GOT3 (cell line): ENCODE measurements around the gene RASGRF1.
"Not testable (repeated sequence)": the region's sequence is repeated elsewhere in the genome, so short reads cannot be mapped to it uniquely, and the experiment has no call there.

ENCODE experiments used
- DNase-seq: peaks from one replicate; lab custom pipeline; 2025; ENCODE audit warnings: mixed read lengths; lab: John Stamatoyannopoulos, UW

Gene RASGRF1

DNA sequence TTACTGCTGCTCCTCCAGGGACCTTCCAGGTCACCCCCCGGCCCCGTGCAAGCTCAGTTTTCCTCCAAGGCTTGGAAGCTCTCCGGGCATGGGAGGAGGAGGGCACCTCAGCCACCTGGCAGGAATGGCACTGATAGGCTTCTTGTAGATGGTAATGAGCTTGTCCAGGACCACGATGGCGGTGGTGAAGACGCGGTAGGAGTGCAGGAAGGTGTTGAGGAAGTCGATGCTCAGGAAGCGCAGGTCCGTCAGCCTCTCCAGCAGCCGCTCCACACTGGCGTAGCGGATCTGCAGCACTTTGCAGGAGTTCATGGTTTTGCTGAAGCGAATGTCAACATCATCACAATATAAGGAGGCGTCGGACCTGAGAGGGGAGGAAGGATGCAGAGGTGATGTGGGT is 84.5 kb downstream of the RASGRF1 start:
- DNase-seq: no peak

DNA sequence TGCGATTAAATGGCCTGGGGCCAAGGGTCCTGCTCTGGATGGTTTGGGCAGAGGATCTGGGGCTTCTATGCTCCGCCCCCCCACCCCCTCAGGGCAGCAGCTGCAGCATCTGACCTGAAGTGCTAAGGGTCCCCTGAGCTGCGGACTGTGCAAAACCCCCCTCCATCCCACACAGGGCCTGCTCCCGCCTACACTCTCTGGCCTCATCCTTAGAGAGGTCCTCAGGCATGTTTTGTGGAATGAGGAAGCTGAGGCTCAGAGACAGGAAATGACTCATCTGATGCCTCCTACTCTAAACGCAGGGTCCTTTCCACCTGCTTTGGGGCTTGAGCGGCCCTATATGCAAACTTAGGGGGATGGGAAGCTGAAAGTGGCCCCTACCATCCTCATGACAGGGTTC is 86.2 kb downstream of the RASGRF1 start:
- no peak for DNase-seq

DNA sequence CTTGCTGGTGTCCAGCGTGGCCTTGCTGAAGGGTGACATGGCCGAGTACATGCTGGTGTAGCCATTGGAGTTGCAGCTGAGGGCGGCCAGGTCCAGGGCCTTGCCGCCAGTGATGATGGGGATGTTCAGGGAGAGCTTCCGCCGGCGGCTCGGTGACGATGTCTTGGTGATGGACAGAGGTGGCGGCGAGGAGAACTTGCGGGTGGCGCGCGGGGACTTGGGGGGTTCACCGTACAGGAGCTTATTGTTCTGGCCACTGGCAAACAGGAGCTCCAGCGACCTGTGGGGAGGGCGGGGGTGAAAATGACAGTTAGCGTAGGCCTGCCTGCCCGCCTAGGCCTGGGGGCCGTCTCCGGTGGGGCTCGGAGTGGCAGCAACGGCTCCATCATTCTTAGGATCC is 86.7 kb downstream of the RASGRF1 start:
- DNase-seq: no peak

DNA sequence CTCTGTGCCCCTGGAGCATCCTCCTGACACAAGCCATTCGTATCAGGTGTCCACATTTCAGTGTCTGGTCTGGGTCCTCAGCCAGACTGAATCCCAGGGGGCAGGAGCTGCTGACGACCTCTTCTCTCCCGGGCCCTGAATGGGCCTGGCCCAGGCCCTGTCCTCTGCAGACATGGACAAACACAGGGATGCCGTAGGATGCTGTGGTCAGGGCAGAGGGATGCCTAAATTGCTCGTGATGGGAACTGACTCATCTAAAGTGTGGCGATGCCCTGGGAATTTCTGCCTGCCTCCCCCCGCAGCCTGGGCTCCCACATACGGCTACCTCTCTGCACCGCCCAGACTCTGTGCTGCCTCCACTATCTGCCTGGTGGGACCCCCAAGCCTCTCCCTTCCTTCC is 87.3 kb downstream of the RASGRF1 start:
- no peak for DNase-seq

DNA sequence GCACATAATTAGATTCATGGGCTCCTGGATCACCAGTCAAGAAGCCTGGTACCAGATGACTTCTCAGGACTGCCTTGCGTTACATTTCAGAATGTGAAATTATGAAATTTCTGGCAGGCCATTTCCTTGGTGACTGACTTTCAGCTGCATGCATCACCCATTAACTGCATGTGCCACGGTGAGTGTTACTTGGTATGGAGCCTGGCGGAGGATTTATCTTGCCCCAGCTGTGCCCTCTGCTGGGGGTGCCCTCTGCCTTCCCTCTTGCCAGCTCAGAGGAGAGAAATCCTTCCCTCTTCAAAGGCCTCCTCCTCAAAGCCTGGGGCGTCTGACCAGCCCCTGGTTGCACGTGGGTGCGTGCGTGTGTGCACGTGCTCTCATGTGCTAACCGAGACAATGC is 88.0 kb downstream of the RASGRF1 start:
- no peak for DNase-seq

DNA sequence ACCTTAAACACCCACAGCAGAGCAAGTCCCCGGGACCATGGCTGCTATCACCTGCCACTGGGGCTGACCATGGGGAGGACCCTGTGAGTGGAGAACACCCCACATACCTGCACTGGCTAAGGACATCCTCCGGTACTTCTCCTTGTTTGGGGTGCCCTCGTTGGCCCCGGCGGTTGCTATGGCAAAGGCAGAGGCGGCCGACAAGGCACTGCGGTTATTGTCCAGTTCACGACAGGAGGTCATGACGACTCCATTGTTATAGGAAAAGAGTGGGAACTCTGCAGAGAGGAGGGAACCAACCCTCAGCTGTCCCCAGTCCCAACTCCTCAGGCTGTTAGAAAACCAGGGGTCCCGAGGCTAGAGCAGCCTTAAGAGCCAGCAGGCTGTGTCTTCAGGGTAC is 90.9 kb downstream of the RASGRF1 start:
- DNase-seq: no peak

DNA sequence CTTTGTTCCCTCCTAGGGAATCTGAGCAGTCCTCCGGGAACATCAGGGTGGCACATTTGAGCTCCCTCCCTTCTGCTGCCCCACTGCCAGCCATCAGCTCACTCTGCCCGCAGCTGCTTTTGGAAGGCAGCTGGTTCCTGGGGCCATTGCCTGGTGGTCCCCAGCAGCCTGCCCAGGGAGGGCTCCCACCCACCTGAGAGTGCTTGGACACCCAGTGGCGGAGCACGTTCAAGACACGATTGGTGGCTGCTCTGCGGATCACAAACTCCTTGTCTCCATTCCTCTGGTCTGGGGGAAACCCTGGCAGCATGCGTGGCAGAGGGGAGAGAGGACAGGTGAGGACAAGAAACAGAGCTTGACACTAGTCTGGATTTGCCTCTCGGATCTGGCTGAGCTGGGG is 92.1 kb downstream of the RASGRF1 start:
- DNase-seq: no peak

DNA sequence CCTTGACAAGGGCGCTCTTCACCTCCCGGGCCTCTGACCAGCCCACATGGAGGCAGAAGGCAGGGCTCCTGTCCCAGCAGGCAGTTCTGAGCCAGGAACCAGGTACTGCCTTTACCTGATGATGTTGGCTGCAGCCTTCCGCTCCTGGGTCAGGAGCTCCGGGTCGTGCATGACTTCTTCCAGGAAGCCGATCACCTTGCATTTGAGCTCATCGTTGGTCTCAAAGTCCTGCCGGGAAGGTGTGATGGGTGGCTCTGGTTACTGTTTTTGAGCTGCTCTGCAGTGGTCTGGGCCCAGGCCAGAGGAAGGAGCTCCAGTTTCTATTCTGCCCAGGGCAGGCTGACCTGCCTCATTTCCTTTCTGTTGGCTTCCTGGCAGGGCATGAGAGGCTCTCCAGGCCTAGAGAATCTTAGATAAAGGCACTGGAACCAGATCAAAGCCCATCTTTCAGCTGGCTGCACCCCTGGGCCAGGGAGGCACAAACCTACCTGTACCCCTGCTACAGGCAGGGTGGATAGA is 92.5 kb downstream of the RASGRF1 start:
- DNase-seq: no peak

DNA sequence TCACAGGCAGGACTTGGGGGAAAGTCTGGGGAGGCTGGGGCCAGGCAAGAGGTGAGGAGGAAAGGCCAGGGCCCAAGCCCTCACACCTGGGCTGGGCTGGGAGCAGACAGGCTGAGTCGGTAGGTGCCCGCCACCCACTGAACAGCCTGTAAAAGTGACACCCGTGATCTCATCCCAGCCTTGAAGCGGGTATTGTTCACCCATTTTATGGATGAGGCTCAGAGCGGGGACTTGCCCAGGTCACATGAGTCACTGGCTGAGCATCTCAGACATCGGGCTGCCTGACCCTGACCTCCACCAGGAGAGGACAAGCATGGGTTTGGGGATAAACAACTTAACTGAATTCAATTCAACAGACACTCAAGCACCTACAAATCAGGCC is 93.7 kb downstream of the RASGRF1 start:
- DNase-seq: no peak

DNA sequence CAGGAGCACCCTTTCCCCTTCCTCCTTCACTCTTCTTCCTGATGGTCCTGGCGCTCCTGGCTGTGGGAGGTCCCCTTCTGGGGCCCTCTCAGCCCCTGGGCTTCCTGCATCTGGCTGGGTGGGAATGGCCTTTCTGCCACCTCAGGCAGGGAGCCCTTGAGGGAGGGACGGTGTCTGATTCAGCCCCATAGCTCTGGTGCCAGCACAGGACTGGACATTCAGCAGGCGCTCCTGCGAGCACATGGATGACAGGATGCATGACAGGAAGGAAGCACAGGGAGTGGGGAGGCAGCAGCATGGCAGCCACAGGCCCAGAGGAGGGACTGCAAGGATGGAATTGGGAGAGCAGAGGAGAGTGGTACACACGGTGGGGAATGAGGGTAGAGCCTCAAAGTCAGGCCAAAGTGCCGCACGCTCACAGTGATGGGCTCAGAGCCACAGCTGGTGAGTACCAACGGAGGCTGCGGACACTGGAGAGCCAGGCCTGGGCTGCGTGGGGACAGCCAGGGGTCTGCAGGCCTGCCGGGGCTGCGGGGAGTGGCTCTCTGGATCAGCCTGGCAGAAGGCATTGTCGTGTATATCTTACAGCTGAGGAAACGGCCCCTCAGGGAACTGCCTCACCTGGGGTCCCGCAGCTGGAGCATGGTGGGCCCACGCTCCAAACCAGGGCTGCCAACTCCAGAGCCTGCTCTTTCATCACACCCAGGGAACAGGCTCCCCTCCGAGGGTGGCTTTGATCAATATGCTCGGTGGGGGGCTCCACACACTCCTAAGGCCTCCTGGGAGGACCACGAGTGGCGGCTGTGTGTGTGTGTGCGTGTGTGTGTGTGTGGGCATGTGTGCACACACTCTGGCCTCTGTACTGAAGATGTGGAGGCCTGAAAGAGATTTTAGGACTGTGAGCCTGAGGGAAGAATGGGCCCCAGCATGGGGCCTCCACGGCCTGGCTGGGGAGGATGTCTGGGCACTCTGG is 94.4 kb downstream of the RASGRF1 start:
- no peak for DNase-seq

DNA sequence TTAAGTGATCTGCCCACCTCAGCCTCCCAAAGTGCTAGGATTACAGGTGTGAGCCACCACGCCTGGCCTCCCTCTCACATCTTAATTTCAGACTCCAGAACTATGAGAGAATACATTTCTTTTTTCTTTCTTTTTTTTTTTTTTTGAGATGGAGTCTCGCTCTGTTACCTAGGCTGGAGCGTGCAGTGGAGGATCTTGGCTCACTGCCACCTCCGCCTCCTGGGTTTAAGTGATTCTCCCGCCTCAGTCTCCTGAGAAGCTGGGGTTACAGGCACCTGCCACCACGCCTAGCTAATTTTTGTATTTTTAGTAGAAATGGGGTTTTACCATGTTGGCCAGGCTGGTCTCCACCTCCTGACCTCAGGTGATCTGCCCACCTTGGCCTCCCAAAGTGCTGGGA is 95.4 kb downstream of the RASGRF1 start:
- not testable (repeated sequence) for DNase-seq

DNA sequence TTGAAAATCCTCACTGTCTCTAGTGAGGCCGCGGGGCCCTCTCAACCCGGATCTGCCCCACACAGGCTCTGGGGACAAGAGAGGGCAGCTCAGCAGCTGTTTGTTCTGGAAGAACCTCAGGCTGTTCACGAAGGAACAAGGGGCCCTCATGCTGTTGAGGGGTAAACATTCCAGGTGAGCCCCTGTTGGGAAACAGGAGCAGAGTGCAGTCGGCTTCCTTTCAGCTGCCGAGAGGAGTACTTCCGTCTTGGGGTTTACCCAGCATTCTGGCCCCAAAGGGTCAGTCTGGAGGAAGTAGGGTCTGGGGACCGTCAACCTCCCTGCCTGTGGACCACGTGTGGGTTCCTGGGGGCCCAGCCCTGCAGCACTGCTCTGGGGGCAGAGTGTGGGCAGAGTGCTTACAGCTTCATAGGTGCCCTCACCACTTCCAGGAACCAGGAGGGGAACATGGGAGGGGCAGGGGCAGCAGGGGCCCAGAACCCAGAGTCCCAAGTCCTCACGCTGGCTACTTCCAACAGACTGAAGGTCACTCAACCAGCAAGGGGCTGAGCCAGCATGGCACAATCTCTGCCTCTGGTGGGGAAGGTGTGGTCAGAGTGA is 96.5 kb downstream of the RASGRF1 start:
- no peak for DNase-seq

DNA sequence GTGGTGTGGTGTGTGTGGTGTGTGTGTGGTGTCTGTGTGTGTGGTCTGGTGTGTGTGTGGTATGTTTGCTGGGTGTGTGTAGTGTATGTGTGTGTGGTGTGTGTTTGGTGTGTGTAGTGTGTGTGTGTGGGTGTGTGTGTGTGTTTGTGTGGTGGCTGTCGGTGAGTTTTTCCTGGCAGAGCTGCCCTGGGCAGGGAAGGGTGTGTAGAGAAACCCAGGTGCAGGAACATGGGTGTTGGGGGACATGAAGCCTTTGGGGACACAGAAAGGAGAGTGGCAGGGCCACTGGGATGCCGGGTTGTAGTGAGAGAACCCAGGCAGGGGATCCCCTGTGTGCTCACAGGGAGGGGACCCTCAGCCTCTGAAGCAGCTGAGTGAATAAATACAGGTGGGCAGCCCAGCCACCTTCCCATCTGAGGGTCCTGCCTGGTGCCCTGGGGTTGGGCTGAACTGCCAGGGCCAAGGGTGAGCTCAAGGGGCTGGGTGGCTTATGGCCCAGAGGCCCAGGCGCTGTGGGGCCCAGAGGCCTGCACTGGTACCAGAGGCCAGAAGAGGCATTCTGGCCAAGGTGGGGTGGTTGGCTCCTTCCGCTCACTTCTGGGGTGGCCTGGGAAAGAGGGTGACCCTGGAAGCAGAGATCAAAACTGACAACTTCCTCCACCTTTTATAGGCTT is 97.2 kb downstream of the RASGRF1 start:
- no peak for DNase-seq

DNA sequence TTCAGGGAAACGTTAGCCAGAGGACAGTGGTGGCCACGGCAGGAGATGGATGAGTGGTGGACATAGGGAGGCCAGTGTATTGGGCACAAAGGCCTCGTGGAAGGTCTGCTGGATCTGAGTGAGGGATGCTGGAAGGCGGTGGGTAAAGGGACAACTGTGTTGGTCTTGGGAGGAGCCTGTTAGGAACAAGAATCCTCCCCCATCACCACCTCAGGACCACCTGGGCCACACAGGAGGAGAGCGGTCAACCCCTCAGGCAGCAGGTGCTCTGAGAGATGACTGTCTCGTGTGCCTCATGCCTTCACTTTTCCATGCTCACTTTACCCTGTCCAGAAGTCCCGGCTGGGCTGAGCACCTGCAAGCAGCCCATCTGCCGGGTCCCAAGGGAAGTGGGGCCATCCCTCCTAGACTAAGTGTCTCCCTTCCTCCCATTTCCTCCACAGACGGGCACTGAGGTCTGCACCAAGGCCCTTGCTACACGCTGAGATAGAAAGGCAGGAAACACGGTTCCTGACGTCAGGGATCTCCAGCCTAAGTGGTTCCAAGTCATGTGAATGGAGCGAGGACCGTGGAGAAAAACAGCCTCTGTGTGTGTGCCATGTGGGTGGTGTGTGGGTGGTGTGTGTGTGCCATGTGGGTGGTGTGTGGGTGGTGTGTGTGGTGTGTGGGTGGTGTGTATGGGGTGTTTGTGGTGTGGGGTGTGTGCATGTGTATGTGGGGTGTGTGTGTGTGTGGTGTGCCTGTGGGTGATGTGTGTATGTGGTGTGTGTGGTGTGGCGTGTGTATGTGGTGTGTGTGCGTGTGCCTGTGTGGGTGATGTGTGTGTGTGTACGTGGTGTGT is 97.9 kb downstream of the RASGRF1 start:
- no peak for DNase-seq

DNA sequence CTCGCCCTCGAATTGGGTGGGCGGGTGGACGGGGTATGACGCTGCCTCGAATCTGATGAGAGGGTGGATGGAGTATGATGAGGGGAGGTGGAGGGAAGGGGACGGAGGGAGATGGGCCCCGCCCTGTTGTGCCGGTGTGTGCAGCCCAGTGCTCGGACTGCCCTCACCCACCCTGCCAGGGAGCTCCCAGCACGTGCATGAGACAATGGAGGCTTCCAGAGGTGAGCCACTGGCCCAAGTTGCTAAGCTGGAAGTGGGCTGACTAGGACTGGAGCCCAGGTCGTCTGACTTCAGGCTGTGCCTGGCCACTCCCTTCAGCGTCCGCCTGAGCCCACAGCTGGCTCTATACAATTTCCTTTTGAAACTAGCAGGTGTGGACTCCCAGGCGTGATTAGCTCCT is 98.7 kb downstream of the RASGRF1 start:
- no peak for DNase-seq

DNA sequence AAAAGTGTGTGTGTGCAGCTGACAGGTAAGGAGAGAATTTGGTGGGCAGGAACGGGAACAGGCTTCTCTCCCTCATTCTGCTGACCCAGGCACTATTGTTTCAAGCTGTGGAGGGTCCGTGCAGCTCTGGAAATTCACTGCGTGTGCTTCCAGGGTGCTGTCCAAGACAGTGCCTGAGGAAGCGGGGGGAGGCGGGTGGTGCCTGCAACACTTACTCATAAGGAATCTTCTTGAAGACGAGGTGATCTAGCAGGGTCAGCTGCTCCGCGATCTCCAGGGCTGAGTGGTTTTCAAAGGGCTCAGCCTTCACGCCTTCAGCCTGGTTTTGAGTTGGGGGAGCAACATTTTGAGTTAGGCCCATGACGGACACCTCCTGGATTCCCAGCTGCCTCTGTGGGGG is 99.1 kb downstream of the RASGRF1 start:
- DNase-seq: no peak

DNA sequence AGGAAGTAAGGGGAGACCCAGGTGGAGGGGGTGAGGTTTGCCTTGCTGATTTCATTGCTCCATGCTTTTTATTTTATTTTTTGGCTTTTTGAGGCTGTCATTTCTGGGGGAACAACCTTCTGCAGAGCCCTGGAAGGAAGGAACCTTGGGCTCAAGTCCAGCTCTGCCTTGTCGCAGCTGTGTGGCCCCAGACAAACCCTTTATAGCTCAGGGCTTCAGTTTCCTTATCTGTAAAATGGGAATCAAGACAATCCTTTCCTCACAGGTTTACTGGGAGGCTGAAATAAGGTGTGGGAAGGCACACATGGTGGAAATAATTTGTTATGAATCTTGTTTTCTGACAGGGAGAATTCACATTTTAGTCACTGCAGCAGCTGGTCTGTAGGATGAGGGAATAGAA is 100.3 kb downstream of the RASGRF1 start:
- no peak for DNase-seq

DNA sequence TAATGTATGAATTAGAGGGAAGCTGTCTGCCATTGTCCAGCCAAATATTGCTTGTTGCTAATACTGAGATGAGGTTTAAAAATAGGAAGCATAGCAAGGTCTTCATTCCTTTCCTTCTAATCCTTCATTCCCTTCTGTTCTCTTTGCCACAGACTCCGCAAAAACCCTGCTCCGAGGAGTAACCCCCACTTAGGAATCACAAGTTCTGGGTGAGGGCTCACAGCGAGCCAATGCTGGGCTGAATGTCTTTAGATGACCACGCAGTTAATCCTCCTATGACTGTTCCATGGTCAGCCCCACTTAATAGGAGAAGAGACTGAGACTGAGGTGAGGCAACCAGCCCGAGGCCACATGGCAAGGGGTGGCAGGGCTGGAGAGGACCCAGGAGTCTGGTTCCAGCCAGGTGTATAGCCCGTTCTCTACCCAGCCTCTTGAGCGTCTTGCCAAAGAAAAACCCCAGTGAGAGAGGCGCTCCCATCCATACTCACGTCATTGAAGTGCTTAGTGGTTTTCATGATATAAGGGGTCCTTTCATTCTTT is 100.8 kb downstream of the RASGRF1 start:
- DNase-seq: no peak

DNA sequence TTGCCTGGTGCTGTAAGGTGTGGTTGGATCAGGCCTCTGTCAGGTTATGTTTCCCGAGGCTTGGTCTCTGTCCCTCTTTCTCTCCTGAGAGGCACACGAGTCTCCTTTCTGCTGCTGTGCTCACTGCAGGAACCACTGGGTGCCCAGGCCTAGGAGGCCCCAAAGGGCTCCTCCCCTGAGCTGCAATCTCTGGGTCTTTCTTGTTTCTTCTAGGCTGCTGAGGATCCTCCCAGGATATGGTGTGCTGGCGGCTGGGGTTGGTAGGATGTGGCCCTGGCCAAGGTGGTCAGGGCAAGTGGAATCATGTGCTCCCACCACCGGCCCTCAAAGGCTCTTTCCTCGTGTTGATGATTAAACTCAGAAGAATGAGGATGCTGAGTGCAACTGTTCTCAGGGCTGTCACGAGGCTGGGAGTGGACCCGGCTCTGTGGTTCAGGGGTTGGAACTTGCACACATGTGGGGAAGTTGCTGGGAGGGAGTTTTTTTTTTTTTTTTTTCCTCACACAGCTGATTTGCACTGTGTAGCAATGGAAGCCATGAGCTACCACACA is 102.1 kb downstream of the RASGRF1 start:
- no peak for DNase-seq

DNA sequence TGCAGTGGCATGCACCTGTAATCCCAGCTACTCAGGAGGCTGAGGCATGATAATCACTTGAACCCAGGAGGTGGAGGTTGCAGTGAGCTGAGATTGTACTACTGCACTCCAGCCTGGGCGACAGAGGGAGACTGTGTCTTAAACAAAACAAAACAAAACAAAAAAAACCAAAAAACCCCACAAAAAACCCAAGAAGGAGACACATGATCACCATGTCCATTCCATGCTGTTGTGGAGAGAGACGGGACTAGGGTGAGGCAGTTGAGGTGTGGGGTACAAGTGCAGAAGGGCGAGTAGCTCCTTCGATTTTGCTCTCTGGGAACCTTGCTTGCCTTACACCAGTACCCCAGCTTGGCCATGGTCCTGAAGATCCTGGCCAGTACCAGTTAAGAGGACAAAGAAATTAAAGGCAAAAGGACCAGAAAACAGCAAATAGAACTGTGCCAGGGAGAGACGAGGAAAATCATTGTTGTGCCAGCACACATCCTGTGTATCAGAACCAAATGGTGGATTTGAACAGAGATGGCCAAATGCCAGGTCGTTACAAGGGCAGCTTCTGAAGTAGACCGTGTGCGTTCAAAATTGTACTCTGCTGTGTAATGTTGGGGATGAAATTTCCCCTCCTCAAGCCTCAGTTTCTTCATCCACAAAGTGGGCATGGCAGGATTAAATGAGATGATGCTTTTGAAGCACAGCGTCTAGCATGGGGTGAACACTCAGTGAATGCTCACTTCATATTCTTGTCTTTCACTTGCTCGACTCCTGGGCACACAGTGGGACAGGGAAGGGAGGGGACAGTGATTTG is 102.8 kb downstream of the RASGRF1 start:
- DNase-seq: no peak
